ENCODE data around the gene SERINC3.

- no peak for TF ChIP-seq CTCF (IDR thresholded peaks at IDR 0.05; ENCODE audit: insufficient read depth, low read length)
- TF ChIP-seq POLR2AphosphoS5 (IDR thresholded peaks at IDR 0.05; ENCODE audit: low read depth), result no peak
- no peak for TF ChIP-seq GABPA (IDR thresholded peaks at IDR 0.05; ENCODE audit: low read depth)
- no peak for TF ChIP-seq REST (IDR thresholded peaks at IDR 0.05; ENCODE audit: insufficient replicate concordance, low read depth)
- no peak for TF ChIP-seq SPI1 (IDR thresholded peaks at IDR 0.05; ENCODE audit: borderline replicate concordance, low read depth)
These were observed 72.0 kb downstream of the SERINC3 start for GRCh38 chr20:44449864-44450263.
